Measurements from ENCODE around the gene INTS4. TPM values are rescaled to one million over a fixed set of nuclear protein-coding genes. Genes with fewer than 3 reads are reported as not detected.
"Not testable (repeated sequence)": the region's sequence is repeated elsewhere in the genome, so short reads cannot be mapped to it uniquely, and the experiment has no call there.

Gene INTS4
- total RNA-seq, 1 donor from 2014 or later = 15.6 TPM

DNA sequence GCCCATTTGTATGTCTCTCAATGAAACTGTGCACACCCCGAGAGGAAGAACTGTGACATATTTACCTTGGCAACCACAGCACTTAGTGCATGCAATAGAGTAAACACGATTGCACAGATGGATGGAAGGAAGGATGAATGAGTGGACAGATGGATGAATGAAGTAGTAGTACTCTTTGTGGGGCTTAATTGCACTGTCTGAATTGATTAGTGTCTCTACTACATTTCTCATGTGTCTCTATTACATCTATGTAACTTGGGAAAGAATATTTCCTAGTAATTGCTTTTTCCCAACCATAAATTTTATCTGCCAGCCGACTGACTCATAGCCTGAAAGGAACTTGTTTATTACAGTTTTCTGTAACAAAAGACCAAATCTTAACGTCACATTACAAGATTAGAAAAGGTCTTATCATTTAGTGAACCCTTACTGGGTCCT lies 103.8 kb downstream of the INTS4 start:
- intact Hi-C loops (cut with DNase I); DNase-seq (ENCODE audit: missing footprints); ATAC-seq: not testable (repeated sequence)

DNA sequence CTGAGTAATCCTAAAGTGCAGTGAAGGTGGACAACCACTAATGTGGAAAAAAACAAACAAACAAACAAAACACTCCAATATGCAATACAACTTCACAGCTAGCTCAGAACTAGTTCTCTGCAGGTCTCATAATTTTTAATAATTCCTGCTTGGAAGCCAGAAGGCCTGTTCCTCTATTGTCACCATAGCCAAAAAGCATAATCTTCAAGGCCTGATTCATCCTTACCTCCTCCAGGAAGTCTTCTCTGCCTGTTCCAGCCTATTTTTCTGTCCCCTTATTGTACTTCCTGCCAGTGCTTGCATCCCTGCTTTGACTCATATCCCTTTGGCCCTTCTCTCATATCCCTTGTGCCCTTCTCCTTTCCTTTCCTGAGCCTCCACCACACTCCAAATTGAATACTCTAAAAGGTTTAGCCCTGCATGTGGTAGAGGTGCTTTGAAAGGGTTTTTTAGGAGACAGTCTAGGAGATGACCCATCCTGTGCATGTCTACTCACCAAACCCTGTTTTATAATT lies 104.3 kb downstream of the INTS4 start:
- DNase-seq (ENCODE audit: missing footprints); ATAC-seq; intact Hi-C loops (cut with DNase I): not testable (repeated sequence)

- ATAC-seq; intact Hi-C loops (cut with DNase I); DNase-seq (ENCODE audit: missing footprints): not testable (repeated sequence)
Measured at GRCh38 chr11:77889045-77889444, 105.4 kb downstream of the INTS4 start.

DNA sequence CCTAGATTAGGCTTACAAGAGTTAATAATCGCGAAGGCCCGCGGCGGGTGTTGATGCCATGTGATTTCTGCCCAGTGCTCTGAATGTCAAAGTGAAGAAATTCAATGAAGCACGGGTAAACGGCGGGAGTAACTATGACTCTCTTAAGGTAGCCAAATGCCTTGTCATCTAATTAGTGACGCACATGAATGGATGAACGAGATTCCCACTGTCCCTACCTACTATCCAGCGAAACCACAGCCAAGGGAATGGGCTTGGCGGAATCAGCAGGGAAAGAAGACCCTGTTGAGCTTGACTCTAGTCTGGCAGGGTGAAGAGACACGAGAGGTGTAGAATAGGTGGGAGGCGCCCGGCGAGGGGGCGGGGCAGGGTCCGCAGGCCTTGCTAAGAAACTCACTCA lies 108.1 kb downstream of the INTS4 start:
- intact Hi-C loops (cut with DNase I) = no loop called here
- DNase-seq (ENCODE audit: missing footprints) (no peak), ATAC-seq (no peak)

GRCh38 chr11:77884829-77885190 lies 109.7 kb downstream of the INTS4 start:
- ATAC-seq (no peak), DNase-seq (ENCODE audit: missing footprints) (no peak)
- intact Hi-C loops (cut with DNase I) = no loop called here

DNA sequence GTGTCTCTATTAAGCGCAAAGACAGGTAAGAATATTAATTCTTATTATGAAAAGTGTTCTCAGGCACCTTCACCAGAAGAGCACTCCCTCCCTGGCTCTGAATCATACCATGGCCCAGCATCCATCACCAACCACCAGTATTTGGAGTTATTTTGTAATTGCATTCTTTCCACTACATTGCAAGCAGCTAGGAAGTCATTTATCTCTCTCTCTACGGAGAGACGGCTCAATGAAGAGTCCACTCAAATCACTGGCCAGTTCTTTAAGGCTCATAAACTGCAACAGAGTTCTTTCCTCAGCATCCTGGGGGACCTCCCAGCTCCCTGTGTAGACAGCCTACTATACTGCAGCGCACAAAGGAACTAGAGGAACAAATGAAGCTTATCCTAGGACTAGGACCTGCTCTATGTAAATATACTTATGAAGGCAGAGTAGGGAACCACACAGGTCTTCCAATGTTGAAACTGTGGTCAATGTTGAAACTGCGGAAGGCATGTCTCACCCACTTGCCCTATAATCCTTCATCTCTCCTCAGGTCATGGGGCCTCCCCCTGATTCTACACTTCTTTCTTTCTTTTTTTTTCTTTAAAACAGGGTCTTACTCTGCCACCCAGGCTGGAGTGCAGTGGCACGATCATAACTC lies 110.2 kb downstream of the INTS4 start:
- intact Hi-C loops (cut with DNase I) = no loop called here
- no peak for DNase-seq (ENCODE audit: missing footprints)
- ATAC-seq = no peak

- ATAC-seq (no peak), DNase-seq (ENCODE audit: missing footprints) (no peak)
- intact Hi-C loops (cut with DNase I) = no loop called here
Measured at GRCh38 chr11:77883775-77884174, 110.7 kb downstream of the INTS4 start.

DNA sequence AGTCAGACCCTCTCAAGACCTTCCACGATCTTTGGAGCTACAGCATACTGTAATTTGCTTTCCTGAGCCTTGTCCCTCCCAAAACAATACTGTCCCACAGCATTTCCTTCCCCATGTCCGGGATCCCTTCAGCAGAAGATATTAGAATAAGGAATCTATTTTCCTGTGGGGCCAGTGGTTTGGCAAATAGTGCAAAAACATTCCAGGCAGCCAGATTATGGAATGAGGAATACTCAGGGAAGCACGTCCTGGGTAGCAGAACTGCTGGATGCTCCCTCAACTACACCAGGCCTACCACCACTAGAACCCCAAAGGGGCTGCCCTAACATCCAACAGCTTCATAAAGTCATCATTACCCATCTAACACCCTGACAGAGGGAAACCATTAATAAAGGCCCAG lies 112.1 kb downstream of the INTS4 start:
- ATAC-seq (no peak), DNase-seq (ENCODE audit: missing footprints) (no peak)
- intact Hi-C loops (cut with DNase I) = no loop called here

GRCh38 chr11:77879218-77879617 lies 115.2 kb downstream of the INTS4 start:
- peak; percentile 74 for ATAC-seq
- intact Hi-C loops (cut with DNase I) = no loop called here
- DNase-seq (ENCODE audit: missing footprints) = peak; percentile 80

DNA sequence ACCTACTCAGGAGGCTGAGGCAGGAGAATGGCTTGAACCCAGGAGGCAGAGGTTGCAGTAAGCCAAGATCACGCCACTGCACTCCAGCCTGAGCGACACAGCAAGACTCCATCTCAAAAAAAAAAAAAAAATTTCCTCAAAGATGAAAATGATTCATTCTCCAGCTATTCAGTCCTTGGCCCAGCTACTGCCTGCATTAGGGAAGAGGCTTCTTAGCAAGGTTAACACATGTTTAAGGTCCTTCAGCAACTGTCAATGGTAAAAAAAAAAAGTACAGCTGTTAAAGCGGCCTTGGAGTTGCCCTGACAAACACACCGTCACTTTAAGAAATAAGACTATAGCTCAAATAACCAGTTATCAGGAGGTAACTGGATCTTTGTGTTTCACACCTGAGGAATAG lies 116.2 kb downstream of the INTS4 start:
- intact Hi-C loops (cut with DNase I) = not testable (repeated sequence)

DNA sequence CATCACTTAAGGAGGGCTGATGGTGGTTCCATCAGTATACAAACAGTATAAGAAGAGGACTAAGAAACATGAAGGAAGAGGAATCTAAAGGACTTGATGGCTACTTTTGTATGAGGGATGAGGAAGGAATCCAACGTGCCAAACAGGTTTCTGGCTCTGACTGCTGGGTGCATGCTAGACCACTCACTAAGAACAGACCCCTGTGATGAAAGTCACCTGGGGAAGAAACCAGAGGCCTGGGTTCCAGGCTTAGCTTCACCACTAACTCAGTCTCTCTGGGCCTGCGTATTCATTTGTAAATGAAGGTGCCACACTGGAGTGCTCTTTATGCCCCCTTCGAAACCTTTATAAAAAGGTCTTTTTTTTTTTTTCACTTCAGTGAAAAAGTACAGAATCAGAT lies 118.4 kb downstream of the INTS4 start:
- intact Hi-C loops (cut with DNase I) = no loop called here
- DNase-seq (ENCODE audit: missing footprints) = no peak
- no peak for ATAC-seq

More for the DNA sequence above, 116.2 kb downstream of the INTS4 start:
- ATAC-seq = peak; percentile 49
- DNase-seq (ENCODE audit: missing footprints) = not testable (repeated sequence)

DNA sequence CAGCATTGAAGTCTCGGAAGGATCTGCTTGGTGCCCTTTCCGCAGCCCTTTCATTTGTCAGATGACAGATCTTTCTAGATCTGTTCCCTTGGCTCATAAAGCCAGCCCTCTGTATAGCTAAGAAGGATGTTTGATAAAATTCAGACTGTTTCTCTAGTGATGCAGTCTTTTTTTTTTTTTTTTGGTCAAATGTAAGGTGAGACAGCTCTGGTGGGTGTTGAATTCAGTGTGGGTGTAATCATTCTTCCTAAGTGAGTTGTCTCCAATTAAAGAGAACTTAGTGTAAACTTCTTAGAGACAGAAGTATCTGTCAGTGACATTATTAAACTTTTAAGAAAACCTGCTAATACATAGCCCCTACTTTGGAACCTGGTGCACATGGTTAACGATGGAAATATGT lies 120.3 kb downstream of the INTS4 start:
- no peak for DNase-seq (ENCODE audit: missing footprints)
- intact Hi-C loops (cut with DNase I) = no loop called here
- ATAC-seq = no peak

- intact Hi-C loops (cut with DNase I) = no loop called here
- DNase-seq (ENCODE audit: missing footprints) (no peak), ATAC-seq (no peak)
Measured at GRCh38 chr11:77873345-77873744, 121.1 kb downstream of the INTS4 start.

- ATAC-seq (no peak), DNase-seq (ENCODE audit: missing footprints) (no peak)
- intact Hi-C loops (cut with DNase I) = no loop called here
Measured at GRCh38 chr11:77871855-77872254, 122.6 kb downstream of the INTS4 start.

DNA sequence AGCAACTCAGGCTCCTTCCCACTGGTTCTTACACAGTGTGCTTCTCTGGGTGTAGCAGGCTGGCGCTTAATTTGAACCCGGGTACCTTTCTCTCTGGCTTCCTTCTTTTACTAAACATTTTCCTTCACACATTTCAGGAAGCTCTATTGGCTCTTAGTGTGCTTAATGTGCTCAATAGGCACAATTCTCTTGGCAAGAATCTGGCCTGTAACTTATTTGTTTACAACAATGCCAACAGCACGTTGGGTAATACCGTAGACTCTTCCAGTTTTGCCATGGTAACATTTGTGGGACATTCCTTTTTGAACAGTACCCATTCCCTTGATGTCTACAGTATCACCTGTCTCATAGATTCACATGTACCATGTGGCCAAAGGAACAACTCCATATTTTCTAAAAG lies 125.7 kb downstream of the INTS4 start:
- DNase-seq (ENCODE audit: missing footprints) (no peak), ATAC-seq (no peak)
- intact Hi-C loops (cut with DNase I) = no loop called here

DNA sequence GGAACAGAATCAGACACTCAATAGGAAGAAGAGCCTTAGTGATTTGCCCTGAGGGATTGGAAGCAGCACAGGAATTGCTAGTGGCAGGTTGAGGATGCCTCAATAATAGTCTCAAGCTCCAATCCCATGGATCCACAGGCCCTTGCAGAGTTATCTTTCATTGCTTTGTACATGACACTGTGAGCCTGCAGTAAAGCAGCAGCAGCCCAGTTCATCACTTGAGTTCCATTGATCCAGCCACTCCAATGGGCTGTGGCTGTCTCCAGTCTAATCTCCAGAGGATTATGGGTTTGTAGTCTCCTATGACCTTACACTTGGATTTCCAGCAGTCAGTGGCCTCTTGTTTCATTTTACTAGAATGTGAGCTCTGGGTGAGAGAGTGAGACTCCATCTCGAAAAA lies 128.1 kb downstream of the INTS4 start:
- ATAC-seq (no peak), DNase-seq (ENCODE audit: missing footprints) (no peak)
- intact Hi-C loops (cut with DNase I) = no loop called here

DNA sequence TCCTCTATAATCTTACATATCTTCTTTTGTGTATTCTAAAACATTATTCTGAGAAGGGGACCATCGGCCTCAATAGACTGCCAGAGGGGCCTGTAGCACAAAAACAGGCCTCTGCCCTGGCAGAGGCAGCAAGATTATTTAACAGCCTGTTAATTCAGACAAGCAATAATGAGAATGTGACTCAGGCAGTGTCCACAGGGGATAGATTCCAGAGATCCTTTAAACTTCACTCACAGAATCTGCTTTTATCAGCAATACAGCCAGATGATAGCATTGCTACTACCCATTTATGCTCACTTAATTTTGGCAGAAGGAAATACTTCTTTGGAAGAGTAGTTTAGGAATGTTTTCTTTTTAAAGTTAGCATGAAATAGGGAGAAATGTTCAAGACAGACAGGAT lies 128.7 kb downstream of the INTS4 start:
- DNase-seq (ENCODE audit: missing footprints) (no peak), ATAC-seq (no peak)
- intact Hi-C loops (cut with DNase I) = no loop called here

- intact Hi-C loops (cut with DNase I); DNase-seq (ENCODE audit: missing footprints); ATAC-seq: not testable (repeated sequence)
Measured at GRCh38 chr11:77861444-77861843, 133.0 kb downstream of the INTS4 start.

DNA sequence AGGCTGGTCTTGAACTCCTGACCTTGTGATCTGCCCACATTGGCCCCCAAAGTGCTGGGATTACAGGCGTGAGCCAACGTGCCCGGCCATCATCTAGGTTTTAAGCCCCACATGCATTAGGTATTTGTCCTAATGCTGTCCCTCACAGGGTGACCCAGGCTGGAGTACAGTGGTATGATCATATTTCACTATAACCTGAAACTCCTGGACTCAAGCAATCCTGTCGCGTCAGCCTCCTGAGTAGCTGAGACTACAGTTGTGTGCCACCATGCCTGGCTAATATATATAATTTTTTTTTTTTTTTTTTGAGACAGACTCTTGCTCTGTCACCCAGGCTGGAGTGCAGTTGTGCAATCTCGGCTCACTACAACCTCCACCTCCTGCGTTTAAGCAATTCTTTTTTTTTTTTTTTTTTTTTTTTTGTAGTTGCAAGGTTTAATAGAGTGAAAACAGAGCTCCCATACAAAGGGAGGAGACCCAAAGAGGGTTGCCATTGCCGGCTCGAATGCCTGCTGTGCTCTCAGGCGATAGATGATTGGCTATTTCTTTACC lies 136.5 kb downstream of the INTS4 start:
- DNase-seq (ENCODE audit: missing footprints); ATAC-seq; intact Hi-C loops (cut with DNase I): not testable (repeated sequence)

- intact Hi-C loops (cut with DNase I) = no loop called here
- DNase-seq (ENCODE audit: missing footprints) (no peak), ATAC-seq (no peak)
Measured at GRCh38 chr11:77854838-77855237, 139.6 kb downstream of the INTS4 start.

- no peak for DNase-seq (ENCODE audit: missing footprints)
- intact Hi-C loops (cut with DNase I) = no loop called here
- ATAC-seq = no peak
Measured at GRCh38 chr11:77851503-77851902, 143.0 kb downstream of the INTS4 start.

Data from Right ventricle myocardium inferior (tissue), 1 donor.